Transverse colon (tissue), 4 donors: ENCODE results near the gene SMIM22. TPM values are rescaled to one million over a fixed set of nuclear protein-coding genes. Genes with fewer than 3 reads are reported as not detected.

Source experiments
- DNase-seq: peaks from one replicate; pipeline ENCODE4 v3.0.0-alpha.2; 2019
- H3K27ac ChIP-seq, 4 donors: fragments of 200-600 bp; sonication (generic); 2 replicates each; pipeline ENCODE4 v1.5.1; 2016 to 2018; ENCODE audit warnings: inconsistent platforms in 4 of 4
- H3K27me3 ChIP-seq: fragments of 200-600 bp; sonication (generic); 2 replicates; pipeline ENCODE4 v1.5.1; 2017; ENCODE audit warnings: inconsistent platforms
- H3K36me3 ChIP-seq, 4 donors: fragments of 200-600 bp; sonication (generic); 2 replicates each; pipeline ENCODE4 v1.5.1; 2017 to 2019; ENCODE audit warnings: inconsistent platforms in 4 of 4
- H3K4me1 ChIP-seq, 4 donors: fragments of 200-600 bp; sonication (generic); 2 replicates each; pipeline ENCODE4 v1.5.1; 2017 to 2020; ENCODE audit warnings: inconsistent platforms in 4 of 4
- H3K4me3 ChIP-seq, 4 donors: fragments of 200-600 bp; sonication (generic); 1 replicate in 1 of 4; 2 replicates in 3 of 4; pipeline versions ENCODE4 v1.5.1 to v1.6.1; 2017 to 2019; ENCODE audit warnings: inconsistent platforms in 4 of 4
- H3K9me3 ChIP-seq, 2 donors: fragments of 200-600 bp; sonication (generic); 2 replicates each; pipeline ENCODE4 v1.5.1; 2017 to 2019; ENCODE audit warnings: inconsistent platforms in 2 of 2
- EP300 ChIP-seq: sonication (generic); formaldehyde crosslinking; IDR thresholded peaks from one replicate; pipeline ENCODE4 v1.6.1; 2017; ENCODE audit warnings: antibody characterized with exemption, low read depth
- POLR2A ChIP-seq: fragments of 450-650 bp; IDR thresholded peaks from one replicate; pipeline ENCODE4 v1.6.1; 2016; ENCODE audit warnings: antibody characterized with exemption, mild to moderate bottlenecking, moderate library complexity
- POLR2AphosphoS5 ChIP-seq, 3 donors: sonication (generic); formaldehyde crosslinking; IDR thresholded peaks; one replicate each; pipeline ENCODE4 v1.6.1; 2016; ENCODE audit warnings: antibody characterized with exemption in 3 of 3
- WGBS, 2 donors: methylation state at CpG; one replicate each; pipeline ENCODE4 v1.1.5; 2018; ENCODE audit warnings: low coverage in 1 of 2; 5-methylcytosine and 5-hydroxymethylcytosine counted together
- in situ Hi-C, 4 donors: fragments of 200-750 bp; cut with MboI; loops; one replicate each; pipeline versions ENCODE4 v1.15.0 to v1.15.1; 2017; ENCODE audit warnings: low sequenced_read_pairs in 3 of 4, low pct_ligation_motif_present in 1 of 4, low pct_unique_long_range_greater_than_20kb in 1 of 4
- intact Hi-C: fragments of 100-400 bp; cut with DNase I; formaldehyde crosslinking; loops from one replicate; pipeline ENCODE4 v1.15.1; 2023; ENCODE audit warnings: low total_unique reads
- total RNA-seq, 4 donors: library from RNA; depleted of rRNA; stranded (reverse); fragments of >200 nt; gene quantifications; one replicate each; pipeline ENCODE4 v1.1.0, GENCODE V29; 2016
- TF ChIP-seq, protein P1 (sequence below), 5 experiments: fragments of 200-600 bp in 3 of 5; fragments of 450-650 bp in 2 of 5; sonication (generic) in 3 of 5; IDR thresholded peaks; 1 replicate in 2 of 5; 2 replicates in 3 of 5; pipeline ENCODE4 v1.5.1; 2016 to 2017; ENCODE audit warnings: antibody characterized with exemption in 5 of 5, inconsistent platforms in 3 of 5, mild to moderate bottlenecking in 2 of 5, moderate library complexity in 1 of 5

The SMIM22 gene
- total RNA-seq: 100 to 1,000 TPM in 3 of 4 donors, 10 to 100 TPM in 1; 88.0 to 450 (median 252) TPM

DNA sequence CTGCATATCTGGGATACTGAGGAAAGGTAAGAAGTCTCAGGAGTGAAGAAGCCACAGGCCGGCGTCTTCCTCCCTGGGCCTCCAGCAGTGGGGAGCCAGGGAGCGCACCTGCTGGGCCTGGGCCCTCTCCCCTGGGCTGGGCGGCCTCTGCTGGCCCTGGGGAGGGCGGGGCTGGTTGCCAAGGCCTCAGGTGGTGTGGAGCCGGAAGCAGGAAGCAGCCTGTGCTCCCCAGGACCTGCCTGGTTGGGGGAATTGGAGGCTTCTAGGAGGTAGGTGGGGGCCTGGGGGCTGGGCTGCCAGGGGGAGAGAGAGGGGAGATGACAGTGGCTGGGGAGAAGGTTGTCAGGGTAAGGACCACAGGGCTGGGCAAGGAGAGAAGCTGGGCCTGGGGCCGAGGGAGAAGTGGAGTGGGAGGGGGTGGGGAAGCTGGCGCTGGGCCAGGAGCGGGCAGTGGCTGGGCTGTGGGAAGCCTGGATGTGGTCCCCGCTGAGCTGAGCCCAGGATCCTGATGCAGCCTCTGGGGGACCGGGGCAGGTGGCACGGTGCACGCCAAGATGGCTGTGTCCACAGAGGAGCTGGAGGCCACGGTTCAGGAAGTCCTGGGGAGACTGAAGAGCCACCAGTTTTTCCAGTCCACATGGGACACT, at the start of gene SMIM22:
Gene SMIM22 (plus strand): TSS at position 189 of the 647 bp plus-strand sequence. CDS start 366 bp downstream, at position 555.
- peak within 1 kb of the TSS; percentile 76 to 87 (median 86) for H3K27ac ChIP-seq
- 59% methylated on average over 14 of the region's 14 CpGs; no CpG with 5 or more reads in 1 of the 2 donors for WGBS, 2 donors
- H3K4me1 ChIP-seq: peaks cover 0 to 14% (median 8%) of the 10 kb centered on the region in 4 donors
- peak; percentile 83 for DNase-seq
- H3K4me3 ChIP-seq: peak within 1 kb of the TSS; percentile 17 to 64 (median 44)
- H3K36me3 ChIP-seq: no peaks in the 10 kb centered on the region
- in situ Hi-C loops (no loop called here), intact Hi-C loops (no loop called here)
- no peaks in the 10 kb centered on the region for H3K27me3 ChIP-seq
- TF ChIP-seq POLR2AphosphoS5 (IDR thresholded peaks at IDR 0.05) (peak in 2 of 3 donors; percentile 24 to 71), POLR2A (peak; percentile 41)
- TF ChIP-seq, protein P1, sequence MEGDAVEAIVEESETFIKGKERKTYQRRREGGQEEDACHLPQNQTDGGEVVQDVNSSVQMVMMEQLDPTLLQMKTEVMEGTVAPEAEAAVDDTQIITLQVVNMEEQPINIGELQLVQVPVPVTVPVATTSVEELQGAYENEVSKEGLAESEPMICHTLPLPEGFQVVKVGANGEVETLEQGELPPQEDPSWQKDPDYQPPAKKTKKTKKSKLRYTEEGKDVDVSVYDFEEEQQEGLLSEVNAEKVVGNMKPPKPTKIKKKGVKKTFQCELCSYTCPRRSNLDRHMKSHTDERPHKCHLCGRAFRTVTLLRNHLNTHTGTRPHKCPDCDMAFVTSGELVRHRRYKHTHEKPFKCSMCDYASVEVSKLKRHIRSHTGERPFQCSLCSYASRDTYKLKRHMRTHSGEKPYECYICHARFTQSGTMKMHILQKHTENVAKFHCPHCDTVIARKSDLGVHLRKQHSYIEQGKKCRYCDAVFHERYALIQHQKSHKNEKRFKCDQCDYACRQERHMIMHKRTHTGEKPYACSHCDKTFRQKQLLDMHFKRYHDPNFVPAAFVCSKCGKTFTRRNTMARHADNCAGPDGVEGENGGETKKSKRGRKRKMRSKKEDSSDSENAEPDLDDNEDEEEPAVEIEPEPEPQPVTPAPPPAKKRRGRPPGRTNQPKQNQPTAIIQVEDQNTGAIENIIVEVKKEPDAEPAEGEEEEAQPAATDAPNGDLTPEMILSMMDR (IDR thresholded peaks at IDR 0.05): no peak
- H3K9me3 ChIP-seq: no peaks in the 10 kb centered on the region

- TF ChIP-seq EP300: no peak
- no peak for TF ChIP-seq POLR2AphosphoS5 (IDR thresholded peaks at IDR 0.05)
- TF ChIP-seq, protein P1 (IDR thresholded peaks at IDR 0.05): no peak
- no peak for TF ChIP-seq POLR2A
- intact Hi-C loops (loop anchor here (5.0 kb wide), 1 partner anchor 296 kb away; no protein-coding TSS in a partner anchor), in situ Hi-C loops (no loop called here)
- Histone ChIP-seq H3K27ac (no peak overlapping the region), H3K36me3 (no peaks in the 10 kb centered on the region), H3K4me3 (no peak overlapping the region), H3K9me3 (no peaks in the 10 kb centered on the region), H3K27me3 (no peaks in the 10 kb centered on the region), H3K4me1 (peaks cover 6 to 19% (median 8%) of the 10 kb centered on the region in 4 donors)
- no peak for DNase-seq
- 88 to 100% methylated on average over 3 to 8 of the region's 8 CpGs for WGBS, 2 donors
Observed at GRCh38 chr16:4746215-4746614, 49.0 kb upstream of the SMIM22 start.

DNA sequence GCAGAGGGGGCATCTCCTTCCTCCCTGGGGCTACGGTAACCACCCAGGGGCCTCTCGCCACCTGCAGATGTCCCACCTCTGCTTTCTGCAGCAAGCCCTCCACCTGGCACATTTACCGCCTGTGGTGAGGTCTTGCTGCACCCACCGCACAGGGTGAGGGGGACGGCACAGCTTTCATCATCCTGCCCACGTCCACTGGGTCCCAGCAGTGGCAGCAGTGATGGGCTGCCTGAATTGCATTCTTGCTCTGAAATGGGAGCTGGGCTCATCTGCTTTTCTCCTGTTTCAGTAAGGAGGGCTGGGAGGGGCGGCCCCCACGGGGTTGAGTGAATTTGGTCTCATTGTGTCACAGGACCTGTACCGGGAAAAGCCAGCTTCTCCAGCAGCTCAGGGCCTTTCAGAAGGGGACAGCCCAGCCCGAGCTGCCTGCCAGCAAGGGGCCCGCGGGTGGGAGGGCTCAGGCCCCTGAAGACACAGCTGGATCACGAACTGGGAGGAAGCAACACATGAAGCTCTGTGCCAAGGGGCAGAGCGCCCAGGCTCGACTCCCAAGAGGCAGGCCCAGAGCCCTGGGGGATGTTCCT, 48.1 kb upstream of the SMIM22 start:
- Histone ChIP-seq H3K4me1 (peaks cover 6 to 19% (median 8%) of the 10 kb centered on the region in 4 donors), H3K36me3 (peaks cover 0 to 4% (median 1%) of the 10 kb centered on the region in 4 donors), H3K4me3 (no peak overlapping the region), H3K27me3 (no peaks in the 10 kb centered on the region), H3K27ac (peak overlapping the region in 2 of 4 donors; percentile 16 to 18), H3K9me3 (no peaks in the 10 kb centered on the region)
- 61% methylated on average over 13 of the region's 15 CpGs; no CpG with 5 or more reads in 1 of the 2 donors for WGBS, 2 donors
- no peak for DNase-seq
- TF ChIP-seq POLR2A (no peak), EP300 (no peak), POLR2AphosphoS5 (IDR thresholded peaks at IDR 0.05) (no peak)
- TF ChIP-seq, protein P1 (IDR thresholded peaks at IDR 0.05): no peak
- in situ Hi-C loops (no loop called here), intact Hi-C loops (loop anchor here (5.0 kb wide), 1 partner anchor 295 kb away; no protein-coding TSS in a partner anchor)

DNA sequence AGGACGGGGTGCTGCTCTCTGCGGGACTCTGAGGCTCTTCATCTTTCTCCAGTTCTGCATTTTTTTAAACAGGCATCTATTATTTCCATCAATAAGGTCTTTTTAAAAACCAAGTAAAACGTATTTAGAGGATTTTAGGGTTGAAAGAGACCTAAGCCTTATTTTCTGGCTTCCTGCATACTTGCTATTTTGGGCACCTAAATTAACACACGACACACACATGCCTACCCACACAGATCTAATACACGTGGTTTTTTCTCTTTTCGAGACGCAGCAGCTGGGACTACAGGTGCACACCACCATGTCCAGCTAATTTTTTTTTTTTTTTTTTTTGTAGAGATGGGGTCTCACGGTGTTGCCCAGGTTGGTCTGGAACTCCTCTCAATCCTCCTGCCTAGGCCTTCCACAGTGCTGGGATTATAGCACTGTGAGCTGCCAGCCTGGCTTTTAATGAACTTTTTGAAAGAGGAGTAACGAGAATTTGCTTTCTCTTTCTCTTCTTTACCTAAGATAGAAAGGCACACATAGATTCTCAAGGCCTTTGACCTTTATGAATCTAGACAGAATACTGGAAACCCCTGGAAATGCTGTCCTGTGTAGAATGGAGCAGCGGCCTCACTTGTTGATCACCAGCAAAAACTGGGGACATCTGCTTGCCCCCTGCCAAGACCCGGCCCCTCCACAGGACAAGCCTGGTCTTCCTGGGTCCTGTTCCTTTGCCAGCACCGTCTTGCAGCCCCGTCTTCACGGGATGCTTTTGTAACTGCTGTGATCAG, 47.1 kb upstream of the SMIM22 start:
- Histone ChIP-seq H3K9me3 (no peaks in the 10 kb centered on the region), H3K27ac (peak overlapping the region in 1 of 4 donors; percentile 18), H3K36me3 (peaks cover 0 to 13% (median 5%) of the 10 kb centered on the region in 4 donors), H3K4me3 (no peak overlapping the region), H3K4me1 (peaks cover 3 to 15% (median 7%) of the 10 kb centered on the region in 4 donors), H3K27me3 (no peaks in the 10 kb centered on the region)
- intact Hi-C loops (loop anchor here (5.0 kb wide), 1 partner anchor 294 kb away; no protein-coding TSS in a partner anchor), in situ Hi-C loops (no loop called here)
- TF ChIP-seq, protein P1 (IDR thresholded peaks at IDR 0.05): no peak
- TF ChIP-seq POLR2AphosphoS5 (IDR thresholded peaks at IDR 0.05): no peak
- no peak for TF ChIP-seq POLR2A
- TF ChIP-seq EP300: no peak
- WGBS, 2 donors: 82 to 85% methylated on average over 10 to 14 of the region's 14 CpGs
- no peak for DNase-seq
